OCI-LY7 (cell line): ENCODE data around the gene PIK3R6. TPM values are rescaled to one million over a fixed set of nuclear protein-coding genes. Genes with fewer than 3 reads are reported as not detected.

Source experiments
- BruUV-seq: library from RNA; stranded (reverse); fragments of 400-500 nt; replicated peaks from 2 replicates; lab custom pipeline; 2021; lab: Mats Ljungman, UMichigan
- CTCF ChIA-PET: fragments of 300-600 bp; sonication (Branson Sonifier 250); formaldehyde crosslinking; loops from one replicate; lab custom pipeline; 2022; ENCODE audit warnings: antibody characterized with exemption; ENCODE audit not compliant: unreplicated experiment; lab: Charles Lee
- POLR2A ChIA-PET: fragments of 300-600 bp; sonication (Branson Sonifier 250); formaldehyde crosslinking; loops from one replicate; lab custom pipeline; 2022; ENCODE audit warnings: antibody characterized with exemption; lab: Charles Lee
- DNase-seq: peaks from one replicate; pipeline ENCODE4 v3.0.0-alpha.2; 2015; ENCODE audit warnings: low spot score
- H2AFZ ChIP-seq: fragments of 200-600 bp; sonication (generic), shearing (Covaris generic); 2 replicates; pipeline ENCODE4 v1.6.1; 2014; ENCODE audit warnings: mild to moderate bottlenecking, antibody characterized with exemption, low read length, moderate library complexity
- H3K27ac ChIP-seq: fragments of 200-600 bp; sonication (generic); 2 replicates; pipeline ENCODE4 v1.5.1; 2014; ENCODE audit warnings: mixed run types, low read depth, mild to moderate bottlenecking, moderate library complexity, low read length, inconsistent platforms; ENCODE audit not compliant: poor library complexity, severe bottlenecking
- H3K36me3 ChIP-seq: fragments of 200-600 bp; sonication (generic); 2 replicates; pipeline ENCODE4 v1.6.1; 2014; ENCODE audit warnings: mild to moderate bottlenecking, antibody characterized with exemption, low read length, moderate library complexity, mixed read lengths; ENCODE audit not compliant: insufficient read depth
- H3K4me1 ChIP-seq: fragments of 200-600 bp; sonication (generic); 2 replicates; pipeline ENCODE4 v1.5.1; 2014; ENCODE audit warnings: mild to moderate bottlenecking, low read length; ENCODE audit not compliant: insufficient read depth, poor library complexity, severe bottlenecking
- H3K4me2 ChIP-seq: fragments of 200-600 bp; sonication (generic); 2 replicates; pipeline ENCODE4 v1.6.1; 2014; ENCODE audit warnings: mild to moderate bottlenecking, low read length
- H3K4me3 ChIP-seq: fragments of 200-600 bp; sonication (generic); 2 replicates; pipeline ENCODE4 v1.5.1; 2014; ENCODE audit warnings: mild to moderate bottlenecking, low read depth, low read length; ENCODE audit not compliant: poor library complexity, severe bottlenecking
- H3K79me2 ChIP-seq: fragments of 200-600 bp; sonication (generic); 2 replicates; pipeline ENCODE4 v1.6.1; 2016; ENCODE audit warnings: low read depth, mild to moderate bottlenecking, low read length, moderate library complexity, mixed read lengths; ENCODE audit not compliant: insufficient read depth
- H3K9me2 ChIP-seq: fragments of 200-600 bp; sonication (generic); 2 replicates; pipeline ENCODE4 v1.6.1; 2016; ENCODE audit warnings: mild to moderate bottlenecking, low read length, mixed read lengths; ENCODE audit not compliant: insufficient read depth
- H3K9me3 ChIP-seq: fragments of 200-600 bp; sonication (generic); 2 replicates; pipeline ENCODE4 v1.6.1; 2014; ENCODE audit warnings: mild to moderate bottlenecking, mixed run types, low read length, mixed read lengths
- H4K20me1 ChIP-seq: fragments of 200-600 bp; sonication (generic); 2 replicates; pipeline ENCODE4 v1.6.1; 2014; ENCODE audit warnings: mild to moderate bottlenecking, antibody characterized with exemption, low read length, moderate library complexity, mixed read lengths; ENCODE audit not compliant: insufficient read depth
- EZH2phosphoT487 ChIP-seq: fragments of 200-600 bp; sonication (generic); IDR thresholded peaks from 2 replicates; pipeline ENCODE4 v1.6.1; 2018; ENCODE audit warnings: low read depth, borderline replicate concordance, mild to moderate bottlenecking, mixed run types, antibody characterized with exemption, low read length, moderate library complexity, mixed read lengths
- intact Hi-C: fragments of 100-400 bp; cut with micrococcal nuclease; formaldehyde crosslinking; loops from one replicate; pipeline ENCODE4 v1.10.0; 2022; ENCODE audit not compliant: unreplicated experiment
- total RNA-seq, 2 experiments: library from RNA; depleted of rRNA in 1 of 2; stranded (reverse); fragments of >200 nt in 1 of 2; shearing (Covaris generic) in 1 of 2; gene quantifications; 2 replicates each; pipeline ENCODE4 v1.2.3, GENCODE V29; 2014 to 2022
- TF ChIP-seq, protein P1 (sequence below): fragments of 200-600 bp; sonication (generic); conservative IDR thresholded peaks from 2 replicates; pipeline ENCODE4 v1.5.1; 2014; ENCODE audit warnings: mild to moderate bottlenecking, antibody characterized with exemption, low read length, moderate library complexity, mixed read lengths

PIK3R6 gene
- total RNA-seq, 2 experiments from 2014 or later, result not detected

- POLR2A ChIA-PET, result no interaction called here
Measured at GRCh38 chr17:8831234-8831849, 36.1 kb downstream of the PIK3R6 start.

DNA sequence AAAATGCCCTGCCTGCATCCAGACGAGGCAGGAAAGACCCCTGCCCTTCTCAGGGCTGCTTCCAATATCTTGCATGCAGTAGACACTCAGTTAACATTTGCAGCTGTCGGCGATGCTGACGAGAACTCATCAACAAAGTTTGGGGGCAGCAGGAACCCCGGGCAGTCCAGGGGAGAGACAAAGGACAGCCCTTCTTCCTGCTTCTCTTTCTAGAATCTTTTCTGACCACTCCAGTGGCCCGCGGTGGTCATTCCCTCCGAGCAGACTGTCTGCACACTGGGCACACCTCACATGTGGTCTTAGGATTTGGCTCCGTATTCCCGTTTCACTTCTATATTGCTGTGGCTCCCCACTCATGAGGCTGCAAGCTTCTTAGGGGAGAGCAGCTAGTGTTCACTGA is 37.3 kb downstream of the PIK3R6 start:
- Histone ChIP-seq H3K9me3 (no peaks in the 10 kb centered on the region), H3K36me3 (no peaks in the 10 kb centered on the region), H3K9me2 (no peaks in the 10 kb centered on the region), H3K4me1 (no peaks in the 10 kb centered on the region), H3K4me2 (no peak overlapping the region), H3K4me3 (no peak overlapping the region), H3K27ac (no peak overlapping the region), H3K79me2 (no peaks in the 10 kb centered on the region), H2AFZ (no peak overlapping the region), H4K20me1 (no peaks in the 10 kb centered on the region)
- TF ChIP-seq EZH2phosphoT487, result no peak
- TF ChIP-seq, protein P1, sequence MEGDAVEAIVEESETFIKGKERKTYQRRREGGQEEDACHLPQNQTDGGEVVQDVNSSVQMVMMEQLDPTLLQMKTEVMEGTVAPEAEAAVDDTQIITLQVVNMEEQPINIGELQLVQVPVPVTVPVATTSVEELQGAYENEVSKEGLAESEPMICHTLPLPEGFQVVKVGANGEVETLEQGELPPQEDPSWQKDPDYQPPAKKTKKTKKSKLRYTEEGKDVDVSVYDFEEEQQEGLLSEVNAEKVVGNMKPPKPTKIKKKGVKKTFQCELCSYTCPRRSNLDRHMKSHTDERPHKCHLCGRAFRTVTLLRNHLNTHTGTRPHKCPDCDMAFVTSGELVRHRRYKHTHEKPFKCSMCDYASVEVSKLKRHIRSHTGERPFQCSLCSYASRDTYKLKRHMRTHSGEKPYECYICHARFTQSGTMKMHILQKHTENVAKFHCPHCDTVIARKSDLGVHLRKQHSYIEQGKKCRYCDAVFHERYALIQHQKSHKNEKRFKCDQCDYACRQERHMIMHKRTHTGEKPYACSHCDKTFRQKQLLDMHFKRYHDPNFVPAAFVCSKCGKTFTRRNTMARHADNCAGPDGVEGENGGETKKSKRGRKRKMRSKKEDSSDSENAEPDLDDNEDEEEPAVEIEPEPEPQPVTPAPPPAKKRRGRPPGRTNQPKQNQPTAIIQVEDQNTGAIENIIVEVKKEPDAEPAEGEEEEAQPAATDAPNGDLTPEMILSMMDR, result no peak
- no TSS peak for BruUV-seq
- DNase-seq, result no peak
- ChIA-PET POLR2A (no interaction called here), CTCF (no interaction called here)
- intact Hi-C loops, result no loop called here

More at GRCh38 chr17:8831234-8831849, 36.1 kb downstream of the PIK3R6 start:
- Histone ChIP-seq H2AFZ (no peak overlapping the region), H3K9me2 (no peaks in the 10 kb centered on the region), H3K4me3 (no peak overlapping the region), H3K9me3 (no peaks in the 10 kb centered on the region), H3K79me2 (no peaks in the 10 kb centered on the region), H3K36me3 (no peaks in the 10 kb centered on the region), H3K4me2 (no peak overlapping the region), H3K27ac (no peak overlapping the region), H4K20me1 (no peaks in the 10 kb centered on the region), H3K4me1 (no peaks in the 10 kb centered on the region)
- DNase-seq, result no peak
- TF ChIP-seq EZH2phosphoT487, result no peak
- TF ChIP-seq, protein P1, result no peak
- BruUV-seq, result no TSS peak
- CTCF ChIA-PET, result no interaction called here
- intact Hi-C loops, result no loop called here
